GM12801 (cell line): ENCODE data around the gene TTC16.

Source experiments
- CTCF ChIP-seq: IDR thresholded peaks from one replicate; pipeline ENCODE4 v1.5.1; 2011; ENCODE audit warnings: control low read depth; ENCODE audit not compliant: insufficient read length; ENCODE audit errors: extremely low read depth

TTC16 gene

GRCh38 chr9:127767410-127767809 lies 51.5 kb downstream of the TTC16 start:
- no peak for TF ChIP-seq CTCF

GRCh38 chr9:127767909-127768331 lies 52.0 kb downstream of the TTC16 start:
- TF ChIP-seq CTCF: no peak

GRCh38 chr9:127768698-127769097 lies 52.8 kb downstream of the TTC16 start:
- TF ChIP-seq CTCF: no peak

- TF ChIP-seq CTCF: no peak
These were observed 53.2 kb downstream of the TTC16 start for GRCh38 chr9:127769101-127769500.

GRCh38 chr9:127769929-127770582 lies 54.2 kb downstream of the TTC16 start:
- no peak for TF ChIP-seq CTCF

- no peak for TF ChIP-seq CTCF
These were observed 54.7 kb downstream of the TTC16 start for GRCh38 chr9:127770583-127770904.

GRCh38 chr9:127770905-127771569 lies 55.2 kb downstream of the TTC16 start:
- TF ChIP-seq CTCF: no peak
